ENCODE data around the gene HCLS1.
A peak's percentile ranks its signal among the peaks of the same experiment; 100 is the strongest.
"Not testable (repeated sequence)": the region's sequence is repeated elsewhere in the genome, so short reads cannot be mapped to it uniquely, and the experiment has no call there.

Gene HCLS1

GRCh38 chr3:121660356-121661171 is at the start of gene HCLS1:
HCLS1 (minus strand) TSS chr3:121660903; CDS start chr3:121658347, 2,556 bp downstream.
- DNase-seq: peak; percentile 8 to 23

- no peak for DNase-seq
Observed at GRCh38 chr3:121710347-121710746, 49.6 kb upstream of the HCLS1 start.

DNA sequence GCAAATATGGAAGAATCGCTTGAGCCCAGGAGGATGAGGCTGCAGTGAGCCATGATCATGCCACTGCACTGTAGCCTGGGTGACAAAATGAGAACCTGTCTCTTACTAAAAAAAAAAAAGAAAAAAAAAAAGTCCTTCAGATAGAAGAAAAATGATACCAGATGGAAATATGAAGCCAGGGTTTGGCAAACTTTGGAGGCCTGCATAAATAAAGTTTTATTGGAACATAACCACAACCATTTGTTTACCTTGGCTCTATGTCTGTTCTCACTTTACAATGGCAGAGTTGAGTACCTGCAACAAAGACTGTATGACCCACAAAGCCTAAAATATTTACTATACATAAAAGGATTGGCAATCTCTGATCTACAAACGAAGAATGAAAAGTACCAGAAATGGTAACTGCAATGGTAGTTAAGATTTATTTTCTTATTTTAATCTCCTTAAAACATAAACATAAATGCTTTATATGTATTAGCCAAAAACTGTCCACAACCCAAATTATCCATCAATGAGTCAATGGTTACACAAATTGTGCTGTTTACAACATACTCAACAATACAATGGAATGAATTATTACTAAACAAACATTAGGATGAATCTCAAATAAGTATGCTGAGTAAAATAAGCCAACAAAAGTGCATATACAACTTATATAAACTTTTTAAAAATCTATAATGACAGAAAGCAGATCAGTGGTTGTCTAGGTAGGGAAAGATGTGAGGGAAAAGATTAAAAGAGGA is 47.0 kb upstream of the HCLS1 start:
- no peak for DNase-seq

GRCh38 chr3:121705541-121705940 is 44.8 kb upstream of the HCLS1 start:
- no peak for DNase-seq

DNA sequence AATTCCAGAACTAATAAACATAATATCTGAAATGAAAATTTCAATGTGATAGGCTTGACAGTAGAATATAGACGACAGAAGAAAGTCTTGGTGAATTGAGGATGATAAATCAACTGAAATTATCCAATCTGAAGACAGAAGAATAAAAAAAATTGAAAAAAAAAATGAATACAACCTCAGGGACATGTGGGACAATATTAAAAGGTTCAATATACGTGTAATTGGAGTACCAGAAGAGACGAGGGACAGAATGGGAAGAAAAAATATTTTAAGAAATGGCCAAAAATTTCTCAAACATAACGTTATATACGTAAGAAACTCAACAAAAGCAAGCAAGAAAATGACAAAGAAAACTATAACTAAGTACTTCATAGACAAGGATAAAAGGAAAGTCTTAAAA is 43.3 kb upstream of the HCLS1 start:
- DNase-seq: no peak

DNA sequence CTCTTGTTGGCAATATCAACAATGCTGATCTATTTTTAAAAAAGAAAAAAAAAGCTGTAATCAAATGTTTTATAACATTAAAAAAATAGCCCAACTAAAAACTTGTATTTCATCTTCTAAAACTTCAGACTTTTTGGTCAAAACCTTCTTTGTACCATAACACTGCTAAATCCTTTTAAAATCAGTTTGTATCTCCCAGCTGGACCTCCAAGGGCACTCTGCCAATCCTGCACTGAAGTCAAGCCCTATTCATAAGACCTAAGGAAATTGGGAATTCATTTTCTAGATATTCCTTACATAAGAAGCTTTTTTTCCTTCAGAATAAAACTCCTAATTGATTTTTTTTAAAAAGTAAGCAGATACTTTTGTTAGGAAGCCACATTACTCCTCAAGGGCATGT is 38.2 kb upstream of the HCLS1 start:
- no peak for DNase-seq

DNA sequence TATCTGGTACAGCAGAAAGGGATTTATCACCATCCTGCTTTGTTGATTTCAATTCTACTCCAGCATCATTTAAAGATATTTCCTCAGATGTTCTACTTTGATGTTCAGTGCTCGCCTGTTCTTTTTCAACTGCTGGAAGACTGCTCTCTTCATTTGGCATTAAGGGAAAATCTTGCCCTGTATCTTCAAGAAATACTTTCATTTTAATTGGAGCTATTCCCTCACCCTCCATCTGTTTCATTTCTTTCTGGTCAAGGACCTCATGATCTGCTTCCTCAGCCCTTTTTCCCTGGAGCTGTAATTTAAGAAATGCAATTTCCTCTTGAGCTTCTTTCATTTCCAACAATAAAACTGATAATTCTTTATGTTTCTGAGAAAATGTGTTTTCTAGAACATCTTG is 37.8 kb upstream of the HCLS1 start:
- DNase-seq: no peak

- no peak for DNase-seq
Observed at GRCh38 chr3:121696186-121696585, 35.5 kb upstream of the HCLS1 start.

- no peak for DNase-seq
Observed at GRCh38 chr3:121692010-121692699, 31.5 kb upstream of the HCLS1 start.

- DNase-seq: no peak
Observed at GRCh38 chr3:121690777-121691405, 30.2 kb upstream of the HCLS1 start.

GRCh38 chr3:121688747-121689146 is 28.0 kb upstream of the HCLS1 start:
- not testable (repeated sequence) for DNase-seq

DNA sequence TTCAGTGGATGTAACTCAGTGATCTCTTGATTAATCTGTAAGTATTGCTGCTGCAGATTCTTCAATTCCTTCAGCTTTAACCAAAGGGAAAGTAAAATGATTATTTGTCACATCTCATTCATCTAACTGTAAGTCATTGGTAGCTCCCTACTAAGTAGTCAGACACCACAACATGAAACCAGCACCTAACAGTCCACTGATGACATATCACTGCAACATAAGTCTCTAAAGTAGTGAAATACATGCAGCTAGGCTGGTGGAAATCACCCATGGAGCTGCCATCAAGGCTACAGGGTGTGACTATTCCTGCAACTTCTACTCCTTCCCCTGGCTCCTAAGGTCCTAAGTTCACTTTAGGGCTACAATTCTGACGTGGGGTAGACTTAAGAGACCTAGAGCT is 21.1 kb upstream of the HCLS1 start:
- no peak for DNase-seq

- DNase-seq: no peak
Observed at GRCh38 chr3:121677141-121677540, 16.4 kb upstream of the HCLS1 start.

DNA sequence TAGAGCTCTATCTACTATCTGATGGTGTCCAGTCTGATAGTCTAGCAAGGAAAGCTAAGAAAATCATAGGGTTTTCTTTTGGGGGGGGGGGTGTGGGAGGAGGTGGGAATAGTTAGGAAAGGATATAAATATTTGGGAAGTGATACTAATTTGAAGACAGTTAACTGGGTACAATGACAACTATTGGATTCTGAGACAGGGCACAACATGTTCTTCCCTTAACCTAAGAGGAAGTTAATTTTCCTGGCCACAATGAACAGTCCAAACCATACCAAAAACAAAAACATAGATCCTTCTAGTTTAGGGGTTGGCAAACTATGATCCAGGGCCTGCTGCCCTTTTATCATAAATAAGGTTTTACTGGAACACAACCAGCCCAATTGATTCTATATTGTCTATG is 10.0 kb upstream of the HCLS1 start:
- no peak for DNase-seq

GRCh38 chr3:121667333-121667732 is 6.6 kb upstream of the HCLS1 start:
- DNase-seq: no peak

- DNase-seq: no peak
Observed at GRCh38 chr3:121665488-121665887, 4.8 kb upstream of the HCLS1 start.

GRCh38 chr3:121663171-121663847 is 2.6 kb upstream of the HCLS1 start:
- no peak for DNase-seq

GRCh38 chr3:121662742-121663141 is 2.0 kb upstream of the HCLS1 start:
- no peak for DNase-seq

DNA sequence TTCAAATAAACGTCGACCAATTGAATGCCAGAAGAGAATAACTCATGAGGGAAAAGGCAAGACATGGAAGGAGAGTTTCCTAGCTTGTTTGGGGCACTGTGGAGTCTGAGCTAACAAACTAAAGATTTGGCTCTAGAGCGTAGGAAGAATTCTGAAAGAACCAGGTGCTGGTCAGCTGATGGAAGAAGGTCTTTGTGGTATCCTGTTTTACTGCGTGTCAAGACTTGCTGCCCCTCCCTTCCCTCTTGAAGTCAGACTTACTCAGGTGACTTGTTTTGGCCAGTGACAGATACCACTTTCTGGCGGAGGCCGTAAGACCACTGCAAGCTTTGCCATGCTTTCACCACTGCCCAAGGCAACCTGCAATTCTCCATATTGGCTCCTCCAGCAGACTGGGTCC is 673 bp upstream of the HCLS1 start:
- DNase-seq: no peak

GRCh38 chr3:121659586-121659985 is 1.1 kb downstream of the HCLS1 start:
- DNase-seq: peak in 1 of 2 donors; percentile 3

- DNase-seq: no peak
Observed at GRCh38 chr3:121658716-121659435, 1.8 kb downstream of the HCLS1 start.
